Measurements from ENCODE around the gene ERGIC1.

Gene ERGIC1

GRCh38 chr5:172988276-172988675 is 154.2 kb downstream of the ERGIC1 start:
- DNase-seq: no peak

- DNase-seq: no peak
Measured at GRCh38 chr5:172990776-172991175, 156.7 kb downstream of the ERGIC1 start.

GRCh38 chr5:172994405-172994804 is 160.4 kb downstream of the ERGIC1 start:
- DNase-seq: no peak

GRCh38 chr5:172999372-172999973 is 165.4 kb downstream of the ERGIC1 start:
- no peak for DNase-seq

GRCh38 chr5:172999974-173000373 is 165.9 kb downstream of the ERGIC1 start:
- DNase-seq: no peak

GRCh38 chr5:173001229-173001841 is 167.3 kb downstream of the ERGIC1 start:
- DNase-seq: no peak

All from 8988T (cell line).